Tibial artery (tissue), 4 donors: Measurements from ENCODE around the gene GALE.

Experiments
- DNase-seq, 2 donors: peaks; one replicate each; pipeline ENCODE4 v3.0.0-alpha.2; 2019
- H3K27ac ChIP-seq, 2 donors: fragments of 200-600 bp; sonication (generic) in 1 of 2; 1 replicate in 1 of 2; 2 replicates in 1 of 2; pipeline ENCODE4 v1.5.1; 2018 to 2019; ENCODE audit warnings: mild to moderate bottlenecking in 1 of 2
- H3K27me3 ChIP-seq, 2 donors: fragments of 200-600 bp; sonication (generic) in 1 of 2; one replicate each; pipeline versions ENCODE4 v1.5.1 to v1.6.0; 2016 to 2019
- H3K36me3 ChIP-seq, 3 donors: fragments of 200-600 bp; sonication (generic) in 2 of 3; one replicate each; pipeline ENCODE4 v1.5.1; 2016 to 2019; ENCODE audit warnings: mild to moderate bottlenecking in 2 of 3
- H3K4me1 ChIP-seq, 4 donors: fragments of 200-600 bp; sonication (generic) in 2 of 4; 1 replicate in 3 of 4; 2 replicates in 1 of 4; pipeline ENCODE4 v1.5.1; 2016 to 2019
- H3K4me3 ChIP-seq, 2 donors: fragments of 200-600 bp; sonication (generic) in 1 of 2; 1 replicate in 1 of 2; 2 replicates in 1 of 2; pipeline ENCODE4 v1.5.1; 2018 to 2019; ENCODE audit warnings: mild to moderate bottlenecking in 2 of 2
- H3K9me3 ChIP-seq, 3 donors: fragments of 200-600 bp; sonication (generic) in 1 of 3; one replicate each; pipeline ENCODE4 v1.5.1; 2016 to 2019
- CTCF ChIP-seq, 2 experiments: fragments of 200-600 bp in 1 of 2; fragments of 450-650 bp in 1 of 2; IDR thresholded peaks; one replicate each; pipeline ENCODE4 v1.5.1; 2017 to 2019; ENCODE audit warnings: antibody characterized with exemption in 2 of 2, mild to moderate bottlenecking in 1 of 2, moderate library complexity in 1 of 2
- intact Hi-C: fragments of 100-400 bp; cut with DNase I; formaldehyde crosslinking; loops from one replicate; pipeline ENCODE4 v1.15.0; 2023; ENCODE audit warnings: low total_unique reads

The GALE gene

GRCh38 chr1:23801876-23802275 is 1.3 kb upstream of the GALE start:
- peak overlapping the region in 1 of 2 donors; percentile 90 for H3K27ac ChIP-seq
- intact Hi-C loops: no loop called here
- no peak for TF ChIP-seq CTCF (IDR thresholded peaks at IDR 0.05)
- H3K4me3 ChIP-seq: no peak overlapping the region
- H3K36me3 ChIP-seq: peaks cover 0 to 61% (median 9%) of the 10 kb centered on the region in 3 donors
- H3K4me1 ChIP-seq: peaks cover 0 to 33% (median 18%) of the 10 kb centered on the region in 4 donors
- H3K9me3 ChIP-seq: no peaks in the 10 kb centered on the region
- DNase-seq: no peak
- H3K27me3 ChIP-seq: no peaks in the 10 kb centered on the region

- Histone ChIP-seq H3K27ac (peak overlapping the region; percentile 76 to 90), H3K9me3 (no peaks in the 10 kb centered on the region), H3K4me3 (peak overlapping the region; percentile 76 to 78), H3K27me3 (no peaks in the 10 kb centered on the region), H3K4me1 (peaks cover 0 to 33% (median 18%) of the 10 kb centered on the region in 4 donors), H3K36me3 (peaks cover 0 to 61% (median 3%) of the 10 kb centered on the region in 3 donors)
- no peak for TF ChIP-seq CTCF (IDR thresholded peaks at IDR 0.05)
- intact Hi-C loops: no loop called here
- DNase-seq: no peak
Observed at GRCh38 chr1:23801338-23801748, 789 bp upstream of the GALE start.

- Histone ChIP-seq H3K36me3 (peaks cover 0 to 60% (median 12%) of the 10 kb centered on the region in 3 donors), H3K9me3 (no peaks in the 10 kb centered on the region), H3K27me3 (no peaks in the 10 kb centered on the region), H3K27ac (peak overlapping the region; percentile 76 to 90), H3K4me3 (peak overlapping the region; percentile 76 to 78), H3K4me1 (peaks cover 0 to 33% (median 18%) of the 10 kb centered on the region in 4 donors)
- peak; percentile 58 to 74 for DNase-seq
- no peak for TF ChIP-seq CTCF (IDR thresholded peaks at IDR 0.05)
- intact Hi-C loops: no loop called here
Observed at GRCh38 chr1:23799570-23800399, 769 bp downstream of the GALE start.

- peak overlapping the region in 1 of 2 donors; percentile 90 for H3K27ac ChIP-seq
- intact Hi-C loops: no loop called here
Observed at GRCh38 chr1:23799255-23799569, 1.3 kb downstream of the GALE start.

GRCh38 chr1:23798662-23799142 is 1.9 kb downstream of the GALE start:
- H3K4me3 ChIP-seq: no peak overlapping the region
- H3K9me3 ChIP-seq: no peaks in the 10 kb centered on the region
- no peak for TF ChIP-seq CTCF (IDR thresholded peaks at IDR 0.05)
- no peaks in the 10 kb centered on the region for H3K27me3 ChIP-seq
- no peak overlapping the region for H3K27ac ChIP-seq
- intact Hi-C loops: no loop called here
- H3K36me3 ChIP-seq: peaks cover 0 to 61% (median 22%) of the 10 kb centered on the region in 3 donors
- DNase-seq: no peak
- peaks cover 0 to 33% (median 18%) of the 10 kb centered on the region in 4 donors for H3K4me1 ChIP-seq

More at GRCh38 chr1:23799255-23799569, 1.3 kb downstream of the GALE start:
- H3K9me3 ChIP-seq: no peaks in the 10 kb centered on the region
- H3K4me1 ChIP-seq: peaks cover 0 to 33% (median 18%) of the 10 kb centered on the region in 4 donors
- H3K4me3 ChIP-seq: peak overlapping the region; percentile 76 to 78
- DNase-seq: no peak
- no peaks in the 10 kb centered on the region for H3K27me3 ChIP-seq
- TF ChIP-seq CTCF (IDR thresholded peaks at IDR 0.05): no peak
- H3K36me3 ChIP-seq: peaks cover 0 to 61% (median 18%) of the 10 kb centered on the region in 3 donors
